Gastroesophageal sphincter (tissue), 3 donors: ENCODE data around the gene SLC18A3.

Experiments used
- CTCF ChIP-seq, 4 experiments: fragments of 200-600 bp in 2 of 4; fragments of 450-650 bp in 2 of 4; sonication (generic) in 1 of 4; IDR thresholded peaks; one replicate each; pipeline ENCODE4 v1.5.1; 2017 to 2019; ENCODE audit warnings: antibody characterized with exemption in 4 of 4, mild to moderate bottlenecking in 2 of 4, moderate library complexity in 2 of 4
- EP300 ChIP-seq: sonication (generic); formaldehyde crosslinking; IDR thresholded peaks from one replicate; pipeline ENCODE4 v1.6.1; 2017; ENCODE audit warnings: antibody characterized with exemption, mild to moderate bottlenecking
- POLR2A ChIP-seq, 2 donors: fragments of 450-650 bp; IDR thresholded peaks; one replicate each; pipeline ENCODE4 v1.6.1; 2017; ENCODE audit warnings: antibody characterized with exemption in 2 of 2, mild to moderate bottlenecking in 2 of 2, moderate library complexity in 1 of 2
- POLR2AphosphoS5 ChIP-seq: sonication (generic); formaldehyde crosslinking; IDR thresholded peaks from one replicate; pipeline ENCODE4 v1.6.1; 2017; ENCODE audit warnings: antibody characterized with exemption

- TF ChIP-seq CTCF (IDR thresholded peaks at IDR 0.05) (no peak), EP300 (no peak), POLR2AphosphoS5 (no peak), POLR2A (IDR thresholded peaks at IDR 0.05) (no peak)
Observed at GRCh38 chr10:49631975-49632374, 21.9 kb downstream of the SLC18A3 start.
